GM12878 (cell line): ENCODE measurements around the gene ASCL4. TPM values are rescaled to one million over a fixed set of nuclear protein-coding genes. Genes with fewer than 3 reads are reported as not detected.

Experiments
- ATAC-seq: fragments of 200-7000 bp; cut with Tn5 transposase; 3 replicates; pipeline ENCODE4 v1.9.1; 2020; ENCODE audit warnings: mild to moderate bottlenecking, moderate library complexity
- BruUV-seq: library from RNA; stranded (reverse); fragments of 400-500 nt; replicated peaks from 2 replicates; lab custom pipeline; 2021; lab: Mats Ljungman, UMichigan
- CTCF ChIA-PET: fragments of 300-600 bp; sonication (Branson Sonifier 250); formaldehyde crosslinking; extraction: SDS; loops from one replicate; lab custom pipeline; 2021; ENCODE audit warnings: inconsistent platforms; lab: Yijun Ruan, JAX
- POLR2A ChIA-PET: fragments of 350-600 bp; formaldehyde crosslinking; extraction: SDS; loops from one replicate; lab custom pipeline; 2021; ENCODE audit warnings: inconsistent platforms; lab: Charles Lee
- RAD21 ChIA-PET: fragments of 300-600 bp; sonication (Branson Sonifier 250); formaldehyde crosslinking; loops from one replicate; lab custom pipeline; 2023; ENCODE audit warnings: antibody characterized with exemption; ENCODE audit not compliant: unreplicated experiment; lab: Charles Lee
- SMC1A ChIA-PET: fragments of 300-600 bp; sonication (Branson Sonifier 250); formaldehyde crosslinking; loops from one replicate; lab custom pipeline; 2023; ENCODE audit not compliant: unreplicated experiment, uncharacterized antibody; lab: Charles Lee
- DNase-seq: peaks from one replicate; pipeline ENCODE4 v3.0.0-alpha.2; 2011; ENCODE audit warnings: low read depth, low spot score
- FAIRE-seq: peaks from 3 replicates; lab custom pipeline; 2011; peaks lifted over from hg19 to GRCh38; lab: Jason Lieb, UNC
- H2AFZ ChIP-seq: 2 replicates; pipeline ENCODE4 v1.6.0; 2011; ENCODE audit warnings: low read depth, low read length, control low read depth; ENCODE audit not compliant: control insufficient read depth
- H3K27ac ChIP-seq: 2 replicates; pipeline ENCODE4 v1.5.1; 2011; ENCODE audit warnings: control low read depth; ENCODE audit not compliant: control insufficient read depth, insufficient read depth
- H3K27me3 ChIP-seq, 2 experiments: replicated peaks in 1 of 2; 2 replicates each; pipeline versions ENCODE4 v1.6.0 to v1.6.1; 2011; ENCODE audit warnings: low read length in 1 of 2; ENCODE audit not compliant: control insufficient read depth in 2 of 2, insufficient read depth in 2 of 2
- H3K36me3 ChIP-seq, 2 experiments: 2 replicates each; pipeline ENCODE4 v1.5.1; 2011; ENCODE audit warnings: low read length in 1 of 2; ENCODE audit not compliant: control insufficient read depth in 2 of 2, insufficient read depth in 2 of 2
- H3K4me1 ChIP-seq: 2 replicates; pipeline ENCODE4 v1.6.1; 2011; ENCODE audit warnings: mild to moderate bottlenecking, low read length, moderate library complexity, mixed read lengths; ENCODE audit not compliant: control insufficient read depth, insufficient read depth
- H3K4me2 ChIP-seq: 2 replicates; pipeline ENCODE4 v1.6.0; 2011; ENCODE audit warnings: control low read depth; ENCODE audit not compliant: control insufficient read depth, insufficient read depth
- H3K4me3 ChIP-seq: fragments of 200-600 bp; sonication (generic); 2 replicates; pipeline ENCODE4 v1.5.1; 2016
- H3K79me2 ChIP-seq: 2 replicates; pipeline ENCODE4 v1.6.0; 2011; ENCODE audit warnings: low read length; ENCODE audit not compliant: control insufficient read depth, insufficient read depth
- H3K9ac ChIP-seq: 2 replicates; pipeline ENCODE4 v1.8.0; 2011; ENCODE audit warnings: low read length, control low read depth, mixed read lengths; ENCODE audit not compliant: control insufficient read depth, insufficient read depth
- H3K9me3 ChIP-seq: replicated peaks from 3 replicates; pipeline ENCODE4 v1.5.1; 2011; ENCODE audit warnings: mild to moderate bottlenecking, low read length; ENCODE audit not compliant: control insufficient read depth, insufficient read depth
- H4K20me1 ChIP-seq: 2 replicates; pipeline ENCODE4 v1.6.0; 2011; ENCODE audit not compliant: control insufficient read depth, insufficient read depth
- CBFB ChIP-seq: IDR thresholded peaks from 2 replicates; pipeline ENCODE4 v1.6.1; 2016; ENCODE audit warnings: antibody characterized with exemption, low read depth
- IKZF2 ChIP-seq, 2 experiments: fragments of 450-650 bp; IDR thresholded peaks; 2 replicates each; pipeline ENCODE4 v1.6.1; 2017; ENCODE audit warnings: mild to moderate bottlenecking in 2 of 2, moderate library complexity in 2 of 2
- IRF5 ChIP-seq: fragments of 450-650 bp; IDR thresholded peaks from 2 replicates; pipeline ENCODE4 v1.6.1; 2017; ENCODE audit warnings: borderline replicate concordance
- WGBS: methylation state at CpG from one replicate; pipeline ENCODE4 v1.1.6; 2016; ENCODE audit warnings: low lambda C conversion rate; ENCODE audit not compliant: insufficient replicate concordance, insufficient coverage; ENCODE audit errors: missing lambda C conversion rate; 5-methylcytosine and 5-hydroxymethylcytosine counted together
- in situ Hi-C: fragments of 300-500 bp; cut with MboI; formaldehyde crosslinking; loops from 9 replicates; pipeline ENCODE4 v1.14.3; 2018; ENCODE audit warnings: mixed read lengths
- intact Hi-C: fragments of 100-400 bp; cut with micrococcal nuclease; formaldehyde crosslinking; loops from one replicate; pipeline ENCODE4 v1.14.2; 2022; ENCODE audit not compliant: unreplicated experiment
- polyA plus RNA-seq, 11 experiments: library from polyadenylated mRNA; depleted of rRNA in 4 of 11; unstranded in 6 of 11; stranded (reverse) in 5 of 11; fragments of >200 nt; fragmentation: Nextera tagmentation in 4 of 11; fragmentation: Illumina TruSeq in 1 of 11; extraction: Ambion mirVana in 4 of 11; extraction: Trizol in 1 of 11; gene quantifications; 1 replicate in 1 of 11; 2 replicates in 10 of 11; pipeline versions ENCODE4 v1.2.1 to v1.2.3, GENCODE V29; 2011 to 2016; ENCODE audit warnings: inconsistent platforms in 2 of 11, missing spikeins in 2 of 11, low read depth in 1 of 11
- total RNA-seq, 4 experiments: library from RNA; depleted of rRNA in 3 of 4; stranded (reverse); fragments of >200 nt in 3 of 4; fragmentation: Illumina TruSeq in 1 of 4; extraction: Trizol in 1 of 4; gene quantifications; 2 replicates each; pipeline versions ENCODE4 v1.2.1 to v1.2.3, GENCODE V29; 2013 to 2021
- TF ChIP-seq, protein P1 (sequence below): fragments of 450-650 bp; IDR thresholded peaks from 2 replicates; pipeline ENCODE4 v1.6.1; 2016; ENCODE audit warnings: mild to moderate bottlenecking

Gene ASCL4
- total and polyA plus RNA-seq, 10 of the 15 experiments (the other 5 are each of a cell fraction or from before 2014, with no cell fraction given), result not detected

- CTCF ChIA-PET, result interaction anchor here (0.9 to 1.6 kb wide), 2 partner anchors 120 to 124 kb away, joined by 3 to 10 read pairs; no protein-coding TSS in a partner anchor
- 30% methylated on average over 12 of the region's 12 CpGs for WGBS
- POLR2A ChIA-PET, result no interaction called here
- in situ Hi-C loops (no loop called here), intact Hi-C loops (loop anchor here (1.0 to 5.0 kb wide), 3 partner anchors 77 to 141 kb away; partner anchors contain the start of gene PWP1)
- Histone ChIP-seq H3K4me1 (peaks cover 3% of the 10 kb centered on the region; the same call in 1 of the 2 replicates), H3K36me3 (peaks cover 2 to 3% of the 10 kb centered on the region in 2 experiments; a peak in 3 of 4 replicates), H3K27me3 (no peaks in the 10 kb centered on the region), H2AFZ (peak overlapping the region; percentile 97), H3K4me3 (peak overlapping the region; percentile 52; the same call in 1 of the 2 replicates), H3K27ac (no peak overlapping the region), H3K4me2 (peak overlapping the region; percentile 97), H3K9me3 (no peaks in the 10 kb centered on the region), H4K20me1 (no peaks in the 10 kb centered on the region), H3K79me2 (peaks cover 26% of the 10 kb centered on the region), H3K9ac (peak overlapping the region; percentile 38; the same call in 1 of the 2 replicates)
- DNase-seq, result no peak
- no TSS peak for BruUV-seq
- SMC1A ChIA-PET, result interaction anchor here (1.0 to 1.6 kb wide), 2 partner anchors 123 to 124 kb away, joined by 3 to 9 read pairs; no protein-coding TSS in a partner anchor
- RAD21 ChIA-PET, result no interaction called here
- ATAC-seq, result peak; percentile 14; the same call in 1 of the 3 replicates
- no peak for FAIRE-seq
- TF ChIP-seq CBFB (no peak), IKZF2 (IDR thresholded peaks at IDR 0.05) (peak in 1 of 2 experiments; percentile 2; a peak in 1 of 4 replicates), IRF5 (no peak)
- TF ChIP-seq, protein P1, sequence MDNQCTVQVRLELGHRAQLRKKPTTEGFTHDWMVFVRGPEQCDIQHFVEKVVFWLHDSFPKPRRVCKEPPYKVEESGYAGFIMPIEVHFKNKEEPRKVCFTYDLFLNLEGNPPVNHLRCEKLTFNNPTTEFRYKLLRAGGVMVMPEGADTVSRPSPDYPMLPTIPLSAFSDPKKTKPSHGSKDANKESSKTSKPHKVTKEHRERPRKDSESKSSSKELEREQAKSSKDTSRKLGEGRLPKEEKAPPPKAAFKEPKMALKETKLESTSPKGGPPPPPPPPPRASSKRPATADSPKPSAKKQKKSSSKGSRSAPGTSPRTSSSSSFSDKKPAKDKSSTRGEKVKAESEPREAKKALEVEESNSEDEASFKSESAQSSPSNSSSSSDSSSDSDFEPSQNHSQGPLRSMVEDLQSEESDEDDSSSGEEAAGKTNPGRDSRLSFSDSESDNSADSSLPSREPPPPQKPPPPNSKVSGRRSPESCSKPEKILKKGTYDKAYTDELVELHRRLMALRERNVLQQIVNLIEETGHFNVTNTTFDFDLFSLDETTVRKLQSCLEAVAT, result peak; percentile 62
Measured at GRCh38 chr12:107761502-107761904, 13.0 kb upstream of the ASCL4 start.
